Kidney epithelial cell (primary cell): ENCODE results near the gene AAR2. TPM values are rescaled to one million over a fixed set of nuclear protein-coding genes. Genes with fewer than 3 reads are reported as not detected.

Experiments used
- DNase-seq: peaks from one replicate; pipeline ENCODE4 v3.0.0-alpha.2; 2010; ENCODE audit warnings: low read depth
- H3K27me3 ChIP-seq: 2 replicates; pipeline ENCODE4 v1.6.0; 2011; ENCODE audit warnings: low read length; ENCODE audit not compliant: control insufficient read depth, insufficient read depth
- H3K36me3 ChIP-seq: 2 replicates; pipeline ENCODE4 v1.5.1; 2011; ENCODE audit warnings: low read length; ENCODE audit not compliant: control insufficient read depth, insufficient read depth
- H3K4me3 ChIP-seq: 2 replicates; pipeline ENCODE4 v1.5.1; 2011; ENCODE audit warnings: low read depth, mild to moderate bottlenecking, control low read depth, low read length
- CTCF ChIP-seq: IDR thresholded peaks from 2 replicates; pipeline ENCODE4 v1.5.1; 2011; ENCODE audit warnings: mild to moderate bottlenecking, moderate library complexity, low read length, control low read depth, inconsistent platforms; ENCODE audit not compliant: insufficient read depth, poor library complexity, severe bottlenecking
- total RNA-seq: library from RNA; depleted of rRNA; stranded (reverse); fragments of >200 nt; gene quantifications from 2 replicates; pipeline ENCODE4 v1.2.3, GENCODE V29; 2015

AAR2 gene
- total RNA-seq, 1 donor from 2014 or later, result 30.1 TPM

GRCh38 chr20:36281785-36282380 is 45.6 kb downstream of the AAR2 start:
- TF ChIP-seq CTCF, result no peak
- peaks cover 12% of the 10 kb centered on the region for H3K27me3 ChIP-seq

GRCh38 chr20:36284751-36285150 is 48.5 kb downstream of the AAR2 start:
- TF ChIP-seq CTCF, result no peak
- DNase-seq, result no peak
- peaks cover 3% of the 10 kb centered on the region for H3K27me3 ChIP-seq
- H3K36me3 ChIP-seq, result no peaks in the 10 kb centered on the region
- H3K4me3 ChIP-seq, result no peak overlapping the region

More at GRCh38 chr20:36281785-36282380, 45.6 kb downstream of the AAR2 start:
- no peak for DNase-seq
- no peaks in the 10 kb centered on the region for H3K36me3 ChIP-seq
- H3K4me3 ChIP-seq, result no peak overlapping the region

GRCh38 chr20:36285746-36286447 is 49.6 kb downstream of the AAR2 start:
- Histone ChIP-seq H3K36me3 (no peaks in the 10 kb centered on the region), H3K4me3 (no peak overlapping the region), H3K27me3 (peaks cover 3% of the 10 kb centered on the region)
- TF ChIP-seq CTCF, result no peak
- DNase-seq, result no peak

- TF ChIP-seq CTCF, result no peak
- Histone ChIP-seq H3K4me3 (no peak overlapping the region), H3K27me3 (peaks cover 9% of the 10 kb centered on the region), H3K36me3 (no peaks in the 10 kb centered on the region)
- DNase-seq, result no peak
Observed at GRCh38 chr20:36297656-36298055, 61.4 kb downstream of the AAR2 start.

- Histone ChIP-seq H3K4me3 (no peak overlapping the region), H3K36me3 (no peaks in the 10 kb centered on the region), H3K27me3 (peaks cover 12% of the 10 kb centered on the region)
- no peak for DNase-seq
- TF ChIP-seq CTCF, result no peak
Observed at GRCh38 chr20:36298061-36298460, 61.8 kb downstream of the AAR2 start.
